Esophagus (tissue), 2 donors: ENCODE results near the gene PLK5. TPM values are rescaled to one million over a fixed set of nuclear protein-coding genes. Genes with fewer than 3 reads are reported as not detected.

Experiments used
- H3K27ac ChIP-seq, 2 donors: one replicate each; pipeline ENCODE4 v1.5.1; 2013; ENCODE audit warnings: low read depth in 2 of 2, mild to moderate bottlenecking in 2 of 2, inconsistent platforms in 1 of 2, low read length in 1 of 2, moderate library complexity in 1 of 2
- H3K27me3 ChIP-seq, 2 donors: one replicate each; pipeline ENCODE4 v1.6.1; 2013; ENCODE audit warnings: low read length in 2 of 2, control low read depth in 1 of 2, mild to moderate bottlenecking in 1 of 2; ENCODE audit not compliant: insufficient read depth in 2 of 2, control insufficient read depth in 1 of 2
- H3K36me3 ChIP-seq, 2 donors: one replicate each; pipeline ENCODE4 v1.6.1; 2013; ENCODE audit warnings: low read length in 1 of 2; ENCODE audit not compliant: control insufficient read depth in 2 of 2, insufficient read depth in 2 of 2
- H3K4me1 ChIP-seq, 2 donors: one replicate each; pipeline ENCODE4 v1.6.1; 2013; ENCODE audit warnings: low read length in 1 of 2; ENCODE audit not compliant: control insufficient read depth in 2 of 2, insufficient read depth in 2 of 2
- H3K4me3 ChIP-seq, 2 donors: one replicate each; pipeline ENCODE4 v1.5.1; 2013; ENCODE audit warnings: low read length in 2 of 2, mild to moderate bottlenecking in 2 of 2, low read depth in 1 of 2, moderate library complexity in 1 of 2
- H3K9me3 ChIP-seq, 2 donors: one replicate each; pipeline ENCODE4 v1.6.1; 2013; ENCODE audit warnings: mild to moderate bottlenecking in 2 of 2, low read depth in 1 of 2, low read length in 1 of 2, moderate library complexity in 1 of 2; ENCODE audit not compliant: control insufficient read depth in 2 of 2, insufficient read depth in 1 of 2
- WGBS, 2 donors: extraction: QIAGEN DNeasy Blood & Tissue Kit; methylation state at CpG; one replicate each; pipeline ENCODE4 v1.1.7; 2013; 5-methylcytosine and 5-hydroxymethylcytosine counted together
- polyA plus RNA-seq, 2 donors: library from polyadenylated mRNA; stranded (reverse); fragments of 200-250 nt; gene quantifications; one replicate each; pipeline ENCODE4 v1.2.3, GENCODE V29; 2013
- donor health status: healthy with polysubstance abuse.
- donor health status: Bipolar disorder and iron deficiency.

PLK5 gene
- polyA plus RNA-seq, 2 donors, result 0.13 to 0.53 TPM

- Histone ChIP-seq H3K27ac (no peak overlapping the region), H3K36me3 (peaks cover 6 to 28% of the 10 kb centered on the region in 2 donors), H3K27me3 (no peaks in the 10 kb centered on the region), H3K4me3 (no peak overlapping the region), H3K9me3 (no peaks in the 10 kb centered on the region), H3K4me1 (no peaks in the 10 kb centered on the region)
- 86 to 90% methylated on average over 34 of the region's 34 CpGs for WGBS, 2 donors
Observed at GRCh38 chr19:1574354-1575136, 50.7 kb downstream of the PLK5 start.

GRCh38 chr19:1575323-1576241 lies 51.7 kb downstream of the PLK5 start:
- WGBS, 2 donors, result 82 to 86% methylated on average over 22 of the region's 22 CpGs
- H3K9me3 ChIP-seq, result no peaks in the 10 kb centered on the region
- H3K27me3 ChIP-seq, result no peaks in the 10 kb centered on the region
- no peaks in the 10 kb centered on the region for H3K4me1 ChIP-seq
- H3K36me3 ChIP-seq, result peaks cover 6 to 34% of the 10 kb centered on the region in 2 donors
- no peak overlapping the region for H3K27ac ChIP-seq
- H3K4me3 ChIP-seq, result no peak overlapping the region

GRCh38 chr19:1576242-1577089 lies 52.6 kb downstream of the PLK5 start:
- WGBS, 2 donors, result 85 to 87% methylated on average over 28 to 30 of the region's 30 CpGs
- H3K36me3 ChIP-seq, result peaks cover 6 to 43% of the 10 kb centered on the region in 2 donors
- H3K27ac ChIP-seq, result no peak overlapping the region

GRCh38 chr19:1577090-1577928 lies 53.4 kb downstream of the PLK5 start:
- H3K27ac ChIP-seq, result no peak overlapping the region
- H3K36me3 ChIP-seq, result peaks cover 6 to 44% of the 10 kb centered on the region in 2 donors
- H3K4me1 ChIP-seq, result no peaks in the 10 kb centered on the region
- H3K9me3 ChIP-seq, result no peaks in the 10 kb centered on the region
- no peaks in the 10 kb centered on the region for H3K27me3 ChIP-seq
- WGBS, 2 donors, result 82% methylated on average over 41 of the region's 41 CpGs
- no peak overlapping the region for H3K4me3 ChIP-seq

More at GRCh38 chr19:1576242-1577089, 52.6 kb downstream of the PLK5 start:
- no peaks in the 10 kb centered on the region for H3K9me3 ChIP-seq
- H3K4me1 ChIP-seq, result no peaks in the 10 kb centered on the region
- H3K27me3 ChIP-seq, result no peaks in the 10 kb centered on the region
- no peak overlapping the region for H3K4me3 ChIP-seq

GRCh38 chr19:1577929-1578618 lies 54.2 kb downstream of the PLK5 start:
- no peaks in the 10 kb centered on the region for H3K4me1 ChIP-seq
- H3K9me3 ChIP-seq, result no peaks in the 10 kb centered on the region
- H3K36me3 ChIP-seq, result peaks cover 6 to 44% of the 10 kb centered on the region in 2 donors
- 85 to 87% methylated on average over 49 of the region's 49 CpGs for WGBS, 2 donors
- H3K27me3 ChIP-seq, result no peaks in the 10 kb centered on the region
- no peak overlapping the region for H3K4me3 ChIP-seq
- H3K27ac ChIP-seq, result no peak overlapping the region

- WGBS, 2 donors, result 95 to 96% methylated on average over 20 of the region's 20 CpGs
- Histone ChIP-seq H3K4me1 (no peaks in the 10 kb centered on the region), H3K36me3 (peaks cover 6 to 48% of the 10 kb centered on the region in 2 donors), H3K4me3 (no peak overlapping the region), H3K27ac (no peak overlapping the region), H3K27me3 (no peaks in the 10 kb centered on the region), H3K9me3 (no peaks in the 10 kb centered on the region)
Observed at GRCh38 chr19:1579222-1579621, 55.3 kb downstream of the PLK5 start.

- 90 to 92% methylated on average over 20 of the region's 20 CpGs for WGBS, 2 donors
Observed at GRCh38 chr19:1580382-1580781, 56.5 kb downstream of the PLK5 start.

GRCh38 chr19:1580957-1581356 lies 57.1 kb downstream of the PLK5 start:
- H3K4me3 ChIP-seq, result no peak overlapping the region
- H3K27ac ChIP-seq, result no peak overlapping the region
- no peaks in the 10 kb centered on the region for H3K4me1 ChIP-seq
- H3K27me3 ChIP-seq, result no peaks in the 10 kb centered on the region
- H3K36me3 ChIP-seq, result peaks cover 6 to 56% of the 10 kb centered on the region in 2 donors
- no peaks in the 10 kb centered on the region for H3K9me3 ChIP-seq
- WGBS, 2 donors, result 94% methylated on average over 22 of the region's 22 CpGs

More at GRCh38 chr19:1580382-1580781, 56.5 kb downstream of the PLK5 start:
- Histone ChIP-seq H3K36me3 (peaks cover 6 to 56% of the 10 kb centered on the region in 2 donors), H3K9me3 (no peaks in the 10 kb centered on the region), H3K4me1 (no peaks in the 10 kb centered on the region), H3K27me3 (no peaks in the 10 kb centered on the region), H3K27ac (no peak overlapping the region), H3K4me3 (no peak overlapping the region)
